ENCODE measurements around the gene ENTPD6. TPM values are rescaled to one million over a fixed set of nuclear protein-coding genes. Genes with fewer than 3 reads are reported as not detected.
"Not testable (repeated sequence)": the region's sequence is repeated elsewhere in the genome, so short reads cannot be mapped to it uniquely, and the experiment has no call there.

ENTPD6 gene
- total RNA-seq, 1 donor from 2014 or later, result 32.3 TPM

GRCh38 chr20:25233016-25233772 is 37.7 kb downstream of the ENTPD6 start:
- peaks cover 25% of the 10 kb centered on the region for H3F3A ChIP-seq (ENCODE audit: low read depth)
- TF ChIP-seq EZH2phosphoT487 (IDR thresholded peaks at IDR 0.05) (no peak), CTCF (IDR thresholded peaks at IDR 0.05) (no peak), EZH2 (IDR thresholded peaks at IDR 0.05) (no peak)

GRCh38 chr20:25234009-25234849 is 38.7 kb downstream of the ENTPD6 start:
- H3K27me3 Mint-ChIP-seq (ENCODE audit: insufficient read depth, low read depth); H4K20me1 ChIP-seq (ENCODE audit: low read depth); H3K27ac ChIP-seq; H3K4me3 Mint-ChIP-seq; H2AFZ ChIP-seq (replicated peaks); H3K36me3 ChIP-seq; H3K4me3 ChIP-seq; H3K27ac Mint-ChIP-seq; H3K9me3 Mint-ChIP-seq; DNase-seq (ENCODE audit: low spot score); H3K9me3 ChIP-seq (ENCODE audit: low read depth); H3K79me2 ChIP-seq (ENCODE audit: low read depth); H3K36me3 Mint-ChIP-seq; H3K27me3 ChIP-seq; H3K9ac ChIP-seq: not testable (repeated sequence)
- H3F3A ChIP-seq (ENCODE audit: low read depth), result peaks cover 25% of the 10 kb centered on the region
- H3K4me2 ChIP-seq, result peak overlapping the region; percentile 64
- H3K4me1 Mint-ChIP-seq, result peaks cover 26% of the 10 kb centered on the region
- peaks cover 29% of the 10 kb centered on the region for H3K4me1 ChIP-seq

More at GRCh38 chr20:25233016-25233772, 37.7 kb downstream of the ENTPD6 start:
- Histone ChIP-seq H3K27me3 (no peaks in the 10 kb centered on the region), H3K27ac (no peak overlapping the region), H2AFZ (replicated peaks) (no peak overlapping the region), H3K4me1 (peaks cover 29% of the 10 kb centered on the region), H3K9me3 (ENCODE audit: low read depth) (no peaks in the 10 kb centered on the region), H3K36me3 (no peaks in the 10 kb centered on the region), H3K79me2 (ENCODE audit: low read depth) (no peaks in the 10 kb centered on the region), H3K9ac (no peak overlapping the region), H3K4me3 (no peak overlapping the region), H4K20me1 (ENCODE audit: low read depth) (no peaks in the 10 kb centered on the region), H3K4me2 (peak overlapping the region; percentile 64)
- no peak overlapping the region for H3K27ac Mint-ChIP-seq
- H3K27me3 Mint-ChIP-seq (ENCODE audit: insufficient read depth, low read depth), result peaks cover 2% of the 10 kb centered on the region
- DNase-seq (ENCODE audit: low spot score), result peak; percentile 42
- no peaks in the 10 kb centered on the region for H3K36me3 Mint-ChIP-seq
- H3K9me3 Mint-ChIP-seq, result no peaks in the 10 kb centered on the region
- H3K4me1 Mint-ChIP-seq, result peaks cover 24% of the 10 kb centered on the region
- H3K4me3 Mint-ChIP-seq, result no peak overlapping the region

- no peak for TF ChIP-seq CTCF (IDR thresholded peaks at IDR 0.05)
- no peak for TF ChIP-seq EZH2phosphoT487 (IDR thresholded peaks at IDR 0.05)
- TF ChIP-seq EZH2 (IDR thresholded peaks at IDR 0.05), result no peak
- no peak overlapping the region for H2AFZ ChIP-seq (replicated peaks)
Measured at GRCh38 chr20:25236450-25237304, 41.2 kb downstream of the ENTPD6 start.

More at GRCh38 chr20:25236450-25237304, 41.2 kb downstream of the ENTPD6 start:
- Histone ChIP-seq H4K20me1 (ENCODE audit: low read depth) (no peaks in the 10 kb centered on the region), H3K79me2 (ENCODE audit: low read depth) (no peaks in the 10 kb centered on the region), H3K9me3 (ENCODE audit: low read depth) (no peaks in the 10 kb centered on the region), H3K4me3 (no peak overlapping the region), H3K4me2 (no peak overlapping the region), H3F3A (ENCODE audit: low read depth) (peaks cover 32% of the 10 kb centered on the region), H3K4me1 (peaks cover 39% of the 10 kb centered on the region), H3K9ac (no peak overlapping the region), H3K36me3 (no peaks in the 10 kb centered on the region), H3K27me3 (no peaks in the 10 kb centered on the region), H3K27ac (no peak overlapping the region)
- Mint-ChIP-seq H3K27ac (no peak overlapping the region), H3K4me1 (peaks cover 36% of the 10 kb centered on the region), H3K9me3 (no peaks in the 10 kb centered on the region), H3K27me3 (ENCODE audit: insufficient read depth, low read depth) (peaks cover 6% of the 10 kb centered on the region), H3K36me3 (no peaks in the 10 kb centered on the region), H3K4me3 (no peak overlapping the region)
- DNase-seq (ENCODE audit: low spot score), result no peak
